Measurements from ENCODE around the gene DCST2. TPM values are rescaled to one million over a fixed set of nuclear protein-coding genes. Genes with fewer than 3 reads are reported as not detected.

The DCST2 gene
- total and polyA plus RNA-seq, 9 of the 15 experiments (the other 6 are each of a cell fraction or from before 2014, with no cell fraction given) = 0.09 to 0.49 (median 0.11) TPM; not detected in 3

- intact Hi-C loops (cut with micrococcal nuclease) (no loop called here), in situ Hi-C loops (cut with MboI) (no loop called here)
- Histone ChIP-seq H3K27me3 (ENCODE audit: control insufficient read depth in 2 of 2, insufficient read depth in 2 of 2, low read length in 2 of 2) (no peaks in the 10 kb centered on the region), H3K9me1 (ENCODE audit: control insufficient read depth, insufficient read depth, low read length) (no peaks in the 10 kb centered on the region), H3K4me3 (peak overlapping the region; percentile 80), H4K20me1 (replicated peaks; ENCODE audit: control insufficient read depth, insufficient read depth, low read length) (no peaks in the 10 kb centered on the region), H3K4me2 (ENCODE audit: insufficient read depth, low read length) (peak overlapping the region; percentile 81), H3K9ac (ENCODE audit: insufficient read depth in 1 of 2, low read depth in 2 of 2, low read length in 2 of 2) (peak overlapping the region; percentile 69 to 91), H3K27ac (ENCODE audit: extremely low read depth, low read depth, low read length) (peak overlapping the region; percentile 66), H2AFZ (ENCODE audit: low read depth, low read length) (peak overlapping the region; percentile 92), H3K79me2 (ENCODE audit: control insufficient read depth, insufficient read depth, low read length) (peaks cover 19% of the 10 kb centered on the region), H3K4me1 (replicated peaks in 1 of 2; ENCODE audit: control insufficient read depth in 2 of 2, insufficient read depth in 2 of 2, low read length in 2 of 2) (peaks cover 29 to 55% of the 10 kb centered on the region in 2 experiments), H3K9me3 (replicated peaks; ENCODE audit: control insufficient read depth, insufficient read depth, low read depth, low read length) (no peaks in the 10 kb centered on the region), H3K36me3 (ENCODE audit: control insufficient read depth, insufficient read depth, low read length) (peaks cover 25% of the 10 kb centered on the region; the same call in 1 of the 3 replicates)
- DNase-seq (ENCODE audit: extremely low read depth in 1 of 4, low spot score in 3 of 4) (no peak), FAIRE-seq (no peak), ATAC-seq (peak; percentile 13)
- 0% methylated on average over 13 of the region's 31 CpGs for WGBS (ENCODE audit: insufficient coverage, low coverage, missing lambda C conversion rate)
- TSS peak; percentile 69 for BruUV-seq (replicated peaks)
- CTCF ChIA-PET (ENCODE audit: low intra/inter-chr PET ratio) = no interaction called here
- POLR2A ChIA-PET = interaction anchor here (0.6 to 1.7 kb wide), 7 partner anchors 39 to 121 kb away, joined by 3 to 6 read pairs (median 3); no protein-coding TSS in a partner anchor
- TF ChIP-seq ARID4B (CRISPR knock-in tag; IDR thresholded peaks at IDR 0.05) = peak; percentile 4; the same call in 1 of the 2 replicates
- TF ChIP-seq ZNF830 (CRISPR knock-in tag; IDR thresholded peaks at IDR 0.05) = no peak
- peak; percentile 2 for TF ChIP-seq TBP (optimal IDR thresholded peaks at IDR 0.05; ENCODE audit: low read depth, low read length)
- peak; percentile 45; the same call in 1 of the 2 replicates for TF ChIP-seq MAX (CRISPR knock-in tag; IDR thresholded peaks at IDR 0.05)
- TF ChIP-seq CTCF (IDR thresholded peaks at IDR 0.05 in 2 of 3, conservative IDR thresholded peaks at IDR 0.05 in 1 of 3; ENCODE audit: insufficient read depth in 2 of 3, low read depth in 1 of 3, low read length in 3 of 3) = no peak
- no peak for TF ChIP-seq ZBTB43 (CRISPR knock-in tag; IDR thresholded peaks at IDR 0.05)
- TF ChIP-seq E2F6 (IDR thresholded peaks at IDR 0.05; ENCODE audit: borderline replicate concordance in 1 of 2, extremely low read depth in 1 of 2, insufficient read depth in 1 of 2, insufficient read length in 1 of 2, low read depth in 1 of 2, low read length in 1 of 2, poor library complexity in 1 of 2, severe bottlenecking in 1 of 2) = peak in 1 of 2 experiments; percentile 64
- TF ChIP-seq SIN3B (IDR thresholded peaks at IDR 0.05; ENCODE audit: low read depth) = 0 out of 2 replicates have a peak, but pooled peaks have one; percentile 32
- TF ChIP-seq SAP30 (IDR thresholded peaks at IDR 0.05; ENCODE audit: borderline replicate concordance, insufficient read depth, low read depth, low read length, poor library complexity, severe bottlenecking) = peak; percentile 31
- TF ChIP-seq POLR2G (IDR thresholded peaks at IDR 0.05; ENCODE audit: low read depth, low read length) = peak; percentile 78
- no peak for TF ChIP-seq ESRRA (IDR thresholded peaks at IDR 0.05; ENCODE audit: borderline replicate concordance, low read depth)
Observed at GRCh38 chr1:155051342-155051776, 17.8 kb upstream of the DCST2 start.

Data from K562 (cell line).